HG03097 (cell line): ENCODE measurements around the gene DNAH9.

Source experiments
- ATAC-seq: cut with Tn5 transposase; IDR thresholded peaks from one replicate; pipeline ENCODE4 v1.9.1; 2021; ENCODE audit not compliant: unreplicated experiment, low FRiP score

DNAH9 gene

GRCh38 chr17:11816409-11816808 is 218.1 kb downstream of the DNAH9 start:
- no peak for ATAC-seq

DNA sequence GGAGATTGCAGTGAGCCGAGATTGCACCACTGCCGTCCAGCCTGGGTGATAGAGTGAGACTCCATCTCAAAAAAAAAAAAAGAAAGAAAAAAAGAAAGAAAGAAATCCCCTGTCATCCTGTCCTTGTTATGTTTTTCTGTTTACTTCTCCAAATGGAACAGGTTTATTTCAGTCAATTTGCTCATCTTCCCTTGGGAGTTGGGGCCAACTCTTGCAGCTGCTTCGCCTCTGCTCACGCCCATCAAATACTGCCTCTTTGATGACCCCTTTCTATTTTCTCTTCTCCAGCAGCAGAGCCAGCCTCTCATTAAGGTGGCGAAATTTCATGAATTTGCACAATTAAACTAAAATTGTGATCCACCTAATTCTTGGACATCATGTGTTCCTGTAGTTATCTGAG is 225.6 kb downstream of the DNAH9 start:
- no peak for ATAC-seq

- no peak for ATAC-seq
Observed at GRCh38 chr17:11825572-11826209, 227.4 kb downstream of the DNAH9 start.

GRCh38 chr17:11832401-11833137 is 234.3 kb downstream of the DNAH9 start:
- ATAC-seq: no peak

DNA sequence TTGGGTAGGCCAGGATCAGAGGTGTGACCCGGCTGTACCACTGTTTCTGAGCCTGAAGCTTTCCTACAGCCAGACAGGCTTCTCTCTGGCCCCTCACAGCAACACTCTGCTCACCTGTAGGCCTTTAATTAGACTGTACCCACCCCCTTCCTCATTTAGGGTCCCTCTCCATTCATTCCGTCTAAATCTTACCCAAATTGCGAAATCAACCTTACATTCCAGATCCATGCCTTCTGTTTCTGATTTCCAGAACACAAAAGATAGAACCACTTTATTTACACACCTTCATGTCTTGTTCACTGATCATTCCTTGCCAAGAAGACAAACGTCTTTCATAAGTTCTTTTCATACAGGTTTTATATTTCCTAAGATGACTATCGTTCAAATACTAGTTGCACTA is 238.2 kb downstream of the DNAH9 start:
- no peak for ATAC-seq

- no peak for ATAC-seq
Observed at GRCh38 chr17:11840052-11840451, 241.8 kb downstream of the DNAH9 start.

DNA sequence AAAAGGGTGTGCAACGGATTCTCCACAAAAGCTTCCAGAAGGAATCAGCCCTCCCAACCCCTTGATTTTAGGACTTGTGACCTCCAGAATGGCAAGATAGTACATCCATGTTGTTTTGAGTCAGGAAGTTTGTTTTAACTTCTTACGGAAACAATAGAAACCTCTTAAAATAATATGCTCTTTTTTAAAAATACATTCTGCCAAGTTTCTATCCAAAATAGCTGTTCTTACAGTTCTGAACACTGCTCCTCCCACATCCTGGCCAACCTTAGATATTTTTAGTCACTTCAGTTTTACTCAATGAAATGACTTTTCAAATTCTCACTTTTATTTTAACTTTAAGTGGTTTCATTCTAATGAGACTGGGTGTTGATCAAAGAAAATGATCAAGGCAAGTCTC is 242.6 kb downstream of the DNAH9 start:
- ATAC-seq: no peak

DNA sequence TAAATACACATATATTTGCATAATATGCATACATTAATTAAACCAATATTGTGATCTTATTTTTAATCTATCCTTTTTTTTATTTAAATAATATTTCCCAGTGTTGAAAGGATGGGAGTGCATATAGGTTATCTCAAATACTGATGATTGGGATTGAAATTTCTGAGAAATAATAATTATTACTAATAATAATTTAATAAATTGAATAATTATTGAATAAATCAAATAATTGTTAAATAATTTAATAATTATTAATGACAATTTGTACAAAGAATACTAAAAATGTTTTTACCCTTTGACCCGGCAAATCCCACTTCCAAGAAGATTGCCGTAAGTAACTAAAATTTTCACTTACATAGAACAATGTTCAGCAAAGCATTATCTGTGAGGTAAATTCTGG is 250.1 kb downstream of the DNAH9 start:
- ATAC-seq: no peak

DNA sequence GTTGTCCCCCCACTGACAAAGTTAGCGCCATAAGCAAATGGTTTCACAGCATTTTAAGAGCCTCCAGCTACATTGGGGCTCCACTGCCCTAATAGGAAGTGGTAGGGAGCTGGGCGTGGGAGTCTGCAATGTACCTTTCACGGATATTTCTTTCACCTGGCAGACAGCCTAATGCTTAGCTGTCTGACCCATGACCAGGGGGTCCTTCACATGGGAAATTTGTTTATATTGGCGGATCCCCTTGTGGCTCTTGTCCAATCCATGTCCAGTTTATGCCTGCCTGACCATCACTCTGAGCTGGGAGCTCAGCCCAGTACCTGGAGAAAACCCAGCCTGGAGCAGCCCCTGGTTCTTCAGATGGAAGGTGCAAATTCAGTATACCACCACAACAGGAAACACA is 254.0 kb downstream of the DNAH9 start:
- ATAC-seq: no peak

GRCh38 chr17:11852912-11853311 is 254.6 kb downstream of the DNAH9 start:
- ATAC-seq: no peak

- no peak for ATAC-seq
Observed at GRCh38 chr17:11853321-11854151, 255.3 kb downstream of the DNAH9 start.

GRCh38 chr17:11855306-11855705 is 257.0 kb downstream of the DNAH9 start:
- ATAC-seq: no peak

- no peak for ATAC-seq
Observed at GRCh38 chr17:11857006-11857405, 258.7 kb downstream of the DNAH9 start.

GRCh38 chr17:11869680-11870394 is 271.6 kb downstream of the DNAH9 start:
- no peak for ATAC-seq

GRCh38 chr17:11871773-11872172 is 273.5 kb downstream of the DNAH9 start:
- ATAC-seq: no peak

GRCh38 chr17:11874756-11875155 is 276.5 kb downstream of the DNAH9 start:
- no peak for ATAC-seq

- no peak for ATAC-seq
Observed at GRCh38 chr17:11880714-11881113, 282.4 kb downstream of the DNAH9 start.

- ATAC-seq: no peak
Observed at GRCh38 chr17:11882716-11883115, 284.4 kb downstream of the DNAH9 start.

- ATAC-seq: no peak
Observed at GRCh38 chr17:11885051-11885450, 286.8 kb downstream of the DNAH9 start.

DNA sequence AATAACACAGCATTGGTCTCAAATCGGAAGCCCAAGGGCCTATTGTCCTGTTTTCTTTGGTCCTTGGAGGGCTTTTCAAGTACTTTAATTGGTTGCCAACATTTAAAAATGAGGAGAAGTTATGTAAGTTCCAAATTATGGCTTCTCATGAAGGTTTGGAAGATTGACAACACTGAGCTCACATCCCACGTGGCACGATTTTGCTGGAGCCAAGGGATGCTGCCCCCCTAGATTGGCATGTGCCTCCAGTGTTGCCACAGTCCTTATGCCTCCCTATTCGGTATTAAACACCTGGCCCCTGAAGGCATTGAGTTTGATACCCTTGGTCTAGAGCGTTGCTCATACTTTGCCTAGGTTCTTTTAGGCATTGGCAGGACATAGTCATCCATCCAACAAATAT is 291.0 kb downstream of the DNAH9 start:
- no peak for ATAC-seq

GRCh38 chr17:11893862-11894261 is 295.6 kb downstream of the DNAH9 start:
- ATAC-seq: no peak
